ENCODE results near the gene TCF4.

DNA sequence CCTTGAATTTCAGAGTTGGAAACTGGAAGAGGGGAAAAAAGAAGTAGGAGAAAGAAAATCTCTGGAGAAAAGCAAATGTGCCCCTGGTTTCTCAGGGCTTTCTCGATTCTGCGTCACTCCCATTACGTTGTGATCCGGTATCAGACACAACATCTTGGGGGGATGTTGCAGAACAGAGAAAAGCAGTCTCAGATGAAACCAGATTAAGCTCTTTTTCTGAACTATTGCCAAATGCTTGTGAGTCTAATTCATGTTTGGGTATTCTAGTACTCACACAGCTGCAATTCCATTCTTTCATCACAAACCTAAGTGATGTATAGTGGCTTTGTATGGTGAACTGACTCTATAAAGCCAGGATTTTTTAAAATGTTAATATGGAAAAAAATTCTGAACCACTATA is 233.2 kb downstream of the TCF4 start:
- TF ChIP-seq POLR2AphosphoS5 (IDR thresholded peaks at IDR 0.05): no peak
- no peak for TF ChIP-seq CTCF (IDR thresholded peaks at IDR 0.05)
- no peak for TF ChIP-seq POLR2A (IDR thresholded peaks at IDR 0.05)

All from sigmoid colon (tissue), 4 donors.